SU-DHL-6 (cell line): ENCODE data around the gene ERF.

ENCODE experiments used
- H2AFZ ChIP-seq: fragments of 200-600 bp; sonication (generic); 2 replicates; pipeline ENCODE4 v1.6.1; 2014; ENCODE audit warnings: low read depth, mild to moderate bottlenecking, moderate library complexity, mixed read lengths, antibody characterized with exemption, low read length; ENCODE audit not compliant: severe bottlenecking
- H3F3A ChIP-seq: fragments of 200-600 bp; shearing (Covaris generic); 2 replicates; pipeline ENCODE4 v1.6.0; 2016; ENCODE audit warnings: antibody characterized with exemption, mild to moderate bottlenecking; ENCODE audit not compliant: insufficient read depth
- H3K27ac ChIP-seq: fragments of 200-600 bp; sonication (generic); 2 replicates; pipeline ENCODE4 v1.5.1; 2016; ENCODE audit warnings: low read depth, mild to moderate bottlenecking, low read length, moderate library complexity, mixed read lengths
- H3K27me3 ChIP-seq: fragments of 200-600 bp; sonication (generic), shearing (Covaris generic); 2 replicates; pipeline ENCODE4 v1.6.0; 2014; ENCODE audit warnings: mild to moderate bottlenecking, low read length
- H3K36me3 ChIP-seq: fragments of 200-600 bp; sonication (generic); 2 replicates; pipeline ENCODE4 v1.6.1; 2014; ENCODE audit warnings: mild to moderate bottlenecking, low read length, mixed read lengths
- H3K4me2 ChIP-seq: fragments of 300-600, 200-600 bp; shearing (Covaris generic), sonication (generic); 2 replicates; pipeline ENCODE4 v1.6.0; 2014; ENCODE audit warnings: low read length, low read depth, mild to moderate bottlenecking; ENCODE audit not compliant: poor library complexity, severe bottlenecking
- H3K4me3 ChIP-seq: fragments of 200-600 bp; sonication (generic); 2 replicates; pipeline ENCODE4 v1.5.1; 2014; ENCODE audit warnings: antibody characterized with exemption, low read length, mild to moderate bottlenecking, mixed read lengths; ENCODE audit not compliant: insufficient read depth, poor library complexity, severe bottlenecking
- H3K79me2 ChIP-seq: fragments of 200-600 bp; sonication (generic); 2 replicates; pipeline ENCODE4 v1.6.1; 2014; ENCODE audit warnings: mild to moderate bottlenecking, low read length, moderate library complexity; ENCODE audit not compliant: insufficient read depth
- H3K9ac ChIP-seq: fragments of 200-600 bp; sonication (generic); 2 replicates; pipeline ENCODE4 v1.7.0; 2014; ENCODE audit warnings: mild to moderate bottlenecking, low read length
- H3K9me2 ChIP-seq: fragments of 200-600 bp; sonication (generic); replicated peaks from 2 replicates; pipeline ENCODE4 v1.6.1; 2014; ENCODE audit warnings: low read length; ENCODE audit not compliant: insufficient read depth
- H3K9me3 ChIP-seq: fragments of 200-600 bp; sonication (generic); 2 replicates; pipeline ENCODE4 v1.6.1; 2014; ENCODE audit warnings: low read length, mixed read lengths; ENCODE audit not compliant: insufficient read depth
- H4K20me1 ChIP-seq: fragments of 200-600 bp; sonication (generic); 2 replicates; pipeline ENCODE4 v1.6.1; 2014; ENCODE audit warnings: low read depth, mild to moderate bottlenecking, antibody characterized with exemption, low read length, moderate library complexity, mixed read lengths
- EZH2phosphoT487 ChIP-seq: fragments of 200-600 bp; sonication (generic), shearing (Covaris generic); conservative IDR thresholded peaks from 2 replicates; pipeline ENCODE4 v1.6.1; 2018; ENCODE audit warnings: mild to moderate bottlenecking, antibody characterized with exemption, low read length, moderate library complexity, mixed read lengths
- TF ChIP-seq, protein P1 (sequence below): fragments of 200-600 bp; sonication (generic); IDR thresholded peaks from one replicate; pipeline ENCODE4 v1.5.1; 2017; ENCODE audit warnings: antibody characterized with exemption, mild to moderate bottlenecking, low read length, moderate library complexity; ENCODE audit not compliant: insufficient read depth, poor library complexity, severe bottlenecking

ERF gene

DNA sequence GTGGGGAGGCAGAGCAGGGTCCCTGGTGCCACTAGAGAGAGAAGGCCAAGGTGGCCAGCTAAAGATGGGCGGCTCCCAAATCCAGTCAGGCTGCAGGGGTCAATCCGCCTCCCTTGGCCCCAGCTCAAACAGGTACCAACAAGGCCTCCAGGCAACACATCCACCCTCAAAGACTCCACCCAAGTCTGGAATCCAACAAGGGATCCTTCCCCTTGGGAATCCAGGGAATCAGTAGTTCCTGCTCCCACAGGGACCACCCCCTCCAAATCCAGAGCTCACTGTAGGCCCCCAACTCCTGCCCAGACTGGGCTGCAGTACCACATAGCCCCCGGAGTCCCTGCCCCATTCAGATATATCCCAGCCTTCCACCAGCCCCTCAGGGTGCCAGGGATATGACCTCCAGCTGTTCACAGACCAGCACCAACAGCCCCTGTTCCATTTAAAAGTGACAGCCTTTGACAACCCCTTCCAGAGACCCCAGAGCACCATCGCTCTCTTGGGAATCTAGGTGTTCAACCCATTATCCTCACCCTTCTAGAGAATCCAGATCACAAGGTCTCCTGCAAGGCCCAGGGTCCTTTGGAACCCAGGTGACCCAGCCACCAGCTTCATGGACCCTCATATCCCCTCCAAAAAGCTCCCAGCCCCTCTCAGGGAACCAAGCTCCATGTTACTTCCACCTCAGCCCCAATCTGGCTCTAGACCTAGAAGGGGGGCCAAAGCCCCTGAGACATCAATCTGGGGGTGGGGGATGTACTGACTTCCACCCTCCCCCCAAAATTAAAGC, 3.2 kb downstream of the ERF start:
- peaks cover 15% of the 10 kb centered on the region; the same call in 1 of the 2 replicates for H3F3A ChIP-seq
- H4K20me1 ChIP-seq: no peaks in the 10 kb centered on the region
- H3K27me3 ChIP-seq: no peaks in the 10 kb centered on the region
- no peaks in the 10 kb centered on the region for H3K9me3 ChIP-seq
- no peak overlapping the region for H3K27ac ChIP-seq
- H3K4me3 ChIP-seq: no peak overlapping the region
- peaks cover 15% of the 10 kb centered on the region; the same call in 1 of the 2 replicates for H3K79me2 ChIP-seq
- no peak overlapping the region for H3K9ac ChIP-seq
- no peaks in the 10 kb centered on the region for H3K36me3 ChIP-seq
- H3K9me2 ChIP-seq: no peaks in the 10 kb centered on the region
- H3K4me2 ChIP-seq: no peak overlapping the region
- no peak overlapping the region for H2AFZ ChIP-seq
- TF ChIP-seq, protein P1, sequence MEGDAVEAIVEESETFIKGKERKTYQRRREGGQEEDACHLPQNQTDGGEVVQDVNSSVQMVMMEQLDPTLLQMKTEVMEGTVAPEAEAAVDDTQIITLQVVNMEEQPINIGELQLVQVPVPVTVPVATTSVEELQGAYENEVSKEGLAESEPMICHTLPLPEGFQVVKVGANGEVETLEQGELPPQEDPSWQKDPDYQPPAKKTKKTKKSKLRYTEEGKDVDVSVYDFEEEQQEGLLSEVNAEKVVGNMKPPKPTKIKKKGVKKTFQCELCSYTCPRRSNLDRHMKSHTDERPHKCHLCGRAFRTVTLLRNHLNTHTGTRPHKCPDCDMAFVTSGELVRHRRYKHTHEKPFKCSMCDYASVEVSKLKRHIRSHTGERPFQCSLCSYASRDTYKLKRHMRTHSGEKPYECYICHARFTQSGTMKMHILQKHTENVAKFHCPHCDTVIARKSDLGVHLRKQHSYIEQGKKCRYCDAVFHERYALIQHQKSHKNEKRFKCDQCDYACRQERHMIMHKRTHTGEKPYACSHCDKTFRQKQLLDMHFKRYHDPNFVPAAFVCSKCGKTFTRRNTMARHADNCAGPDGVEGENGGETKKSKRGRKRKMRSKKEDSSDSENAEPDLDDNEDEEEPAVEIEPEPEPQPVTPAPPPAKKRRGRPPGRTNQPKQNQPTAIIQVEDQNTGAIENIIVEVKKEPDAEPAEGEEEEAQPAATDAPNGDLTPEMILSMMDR: no peak
- TF ChIP-seq EZH2phosphoT487: no peak

DNA sequence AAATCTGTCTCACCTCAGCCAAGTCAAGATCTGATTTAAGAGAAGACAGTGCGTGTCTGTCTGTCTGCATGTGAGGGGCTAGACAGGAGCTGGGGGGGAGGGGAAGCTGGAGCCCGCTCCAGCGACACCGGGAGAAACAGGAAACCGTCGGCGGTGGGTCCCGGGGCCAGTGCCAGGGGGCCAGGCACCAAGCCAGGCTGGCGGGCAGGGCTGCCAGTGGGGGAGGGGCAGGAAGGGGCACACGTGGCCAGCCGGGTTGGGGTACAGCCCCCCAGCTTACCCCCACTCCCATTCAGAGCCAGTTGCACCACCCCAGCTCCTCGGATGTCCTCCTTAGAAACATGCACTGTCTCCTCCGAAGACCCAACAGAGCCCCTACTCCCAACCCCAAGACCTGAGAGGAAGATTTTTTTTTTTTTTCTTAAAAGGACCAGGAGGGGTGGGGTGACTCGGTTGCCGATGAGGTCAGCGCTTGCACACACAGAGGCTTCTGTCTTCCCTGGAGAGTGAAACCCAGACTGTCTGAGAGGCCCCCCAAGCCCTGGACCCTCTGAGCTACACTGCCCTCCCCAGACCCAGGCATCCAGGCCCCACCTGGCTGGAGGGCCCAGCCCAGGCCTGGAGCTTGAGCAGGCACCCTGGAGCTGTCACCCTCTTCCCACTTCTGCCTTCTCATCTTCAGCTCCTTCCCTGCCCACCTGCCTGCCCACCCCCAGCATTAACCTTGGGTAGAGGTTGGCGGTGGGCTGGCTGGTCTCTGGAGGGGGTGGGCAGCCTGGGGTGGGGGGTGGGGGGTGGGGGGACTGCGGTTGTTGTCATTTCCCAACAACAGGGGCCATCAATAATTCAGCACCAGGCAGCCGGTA, 4.0 kb downstream of the ERF start:
- no peaks in the 10 kb centered on the region for H3K27me3 ChIP-seq
- TF ChIP-seq, protein P1: no peak
- TF ChIP-seq EZH2phosphoT487: no peak
- H3K9me2 ChIP-seq: no peaks in the 10 kb centered on the region
- H2AFZ ChIP-seq: no peak overlapping the region
- no peak overlapping the region for H3K27ac ChIP-seq
- H4K20me1 ChIP-seq: no peaks in the 10 kb centered on the region
- no peaks in the 10 kb centered on the region for H3K36me3 ChIP-seq
- H3F3A ChIP-seq: peaks cover 15% of the 10 kb centered on the region; the same call in 1 of the 2 replicates
- H3K4me2 ChIP-seq: no peak overlapping the region
- H3K79me2 ChIP-seq: peaks cover 15% of the 10 kb centered on the region; the same call in 1 of the 2 replicates
- H3K9me3 ChIP-seq: no peaks in the 10 kb centered on the region
- no peak overlapping the region for H3K4me3 ChIP-seq
- no peak overlapping the region for H3K9ac ChIP-seq

DNA sequence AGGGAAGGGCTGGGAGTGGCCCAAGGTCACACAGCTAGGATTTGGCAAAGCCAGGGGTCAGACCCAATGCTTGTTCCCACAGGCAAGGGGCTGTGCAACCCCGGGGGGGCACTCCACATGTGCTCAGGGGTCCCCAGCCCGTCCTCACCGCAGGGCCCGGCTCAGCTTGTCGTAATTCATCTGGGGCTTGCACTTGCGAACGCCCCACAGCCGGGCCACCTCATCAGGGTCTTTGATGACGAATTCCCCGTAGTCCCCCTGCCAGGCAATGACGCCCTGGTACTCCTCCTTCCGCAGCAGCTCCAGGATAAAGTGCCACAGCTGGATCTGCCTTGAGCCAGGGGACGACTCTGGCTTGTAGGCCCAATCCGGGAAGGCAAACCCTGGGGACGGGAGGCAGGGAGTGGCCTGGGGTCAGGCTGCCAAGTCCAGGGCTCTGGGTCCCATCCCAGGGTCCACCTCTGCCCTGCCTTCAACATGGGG, 4.7 kb downstream of the ERF start:
- H3K27ac ChIP-seq: no peak overlapping the region
- H3K4me2 ChIP-seq: no peak overlapping the region

More for the DNA sequence above, 4.7 kb downstream of the ERF start:
- no peak overlapping the region for H3K4me3 ChIP-seq
- H3K36me3 ChIP-seq: no peaks in the 10 kb centered on the region
- no peak overlapping the region for H3K9ac ChIP-seq
- H3K79me2 ChIP-seq: peaks cover 15% of the 10 kb centered on the region; the same call in 1 of the 2 replicates
- H3K9me2 ChIP-seq: no peaks in the 10 kb centered on the region
- H3K9me3 ChIP-seq: no peaks in the 10 kb centered on the region
- no peaks in the 10 kb centered on the region for H4K20me1 ChIP-seq
- no peak overlapping the region for H2AFZ ChIP-seq
- H3F3A ChIP-seq: peaks cover 15% of the 10 kb centered on the region; the same call in 1 of the 2 replicates
- H3K27me3 ChIP-seq: no peaks in the 10 kb centered on the region
- TF ChIP-seq, protein P1: no peak
- TF ChIP-seq EZH2phosphoT487: no peak
